NCI-H1694 treated with DMSO at 0.1 percent for 48 hours (cell line): Measurements from ENCODE around the gene NFATC3.

Experiments used
- DNase-seq: peaks from one replicate; lab custom pipeline; 2025; lab: John Stamatoyannopoulos, UW

Gene NFATC3

GRCh38 chr16:68186877-68187276, 101.7 kb downstream of the NFATC3 start:
- DNase-seq = no peak

GRCh38 chr16:68187505-68187904, 102.3 kb downstream of the NFATC3 start:
- DNase-seq = no peak

GRCh38 chr16:68188170-68188569, 103.0 kb downstream of the NFATC3 start:
- DNase-seq = no peak

GRCh38 chr16:68190081-68190480, 104.9 kb downstream of the NFATC3 start:
- DNase-seq = no peak

- DNase-seq = peak; percentile 18
Observed at GRCh38 chr16:68190736-68191510, 105.8 kb downstream of the NFATC3 start.

- no peak for DNase-seq
Observed at GRCh38 chr16:68194251-68194650, 109.1 kb downstream of the NFATC3 start.

GRCh38 chr16:68197250-68197649, 112.1 kb downstream of the NFATC3 start:
- DNase-seq = no peak

GRCh38 chr16:68200088-68200783, 115.1 kb downstream of the NFATC3 start:
- DNase-seq = no peak

- DNase-seq = peak; percentile 14
Observed at GRCh38 chr16:68202091-68202519, 116.9 kb downstream of the NFATC3 start.

GRCh38 chr16:68206245-68206644, 121.1 kb downstream of the NFATC3 start:
- DNase-seq = no peak

- no peak for DNase-seq
Observed at GRCh38 chr16:68214726-68215125, 129.6 kb downstream of the NFATC3 start.

- DNase-seq = no peak
Observed at GRCh38 chr16:68215302-68215701, 130.1 kb downstream of the NFATC3 start.

- DNase-seq = no peak
Observed at GRCh38 chr16:68216240-68216639, 131.1 kb downstream of the NFATC3 start.

GRCh38 chr16:68217506-68217905, 132.3 kb downstream of the NFATC3 start:
- no peak for DNase-seq

- DNase-seq = no peak
Observed at GRCh38 chr16:68219725-68220351, 134.7 kb downstream of the NFATC3 start.

GRCh38 chr16:68223072-68223471, 137.9 kb downstream of the NFATC3 start:
- DNase-seq = no peak

GRCh38 chr16:68226116-68226515, 140.9 kb downstream of the NFATC3 start:
- no peak for DNase-seq

- DNase-seq = no peak
Observed at GRCh38 chr16:68227183-68227793, 142.1 kb downstream of the NFATC3 start.

- no peak for DNase-seq
Observed at GRCh38 chr16:68227850-68228553, 142.8 kb downstream of the NFATC3 start.

GRCh38 chr16:68228652-68229051, 143.5 kb downstream of the NFATC3 start:
- no peak for DNase-seq

GRCh38 chr16:68229431-68230175, 144.4 kb downstream of the NFATC3 start:
- peak; percentile 59 for DNase-seq
